GM12801 (cell line): ENCODE data around the gene ANAPC10.

Source experiments
- CTCF ChIP-seq: IDR thresholded peaks from one replicate; pipeline ENCODE4 v1.5.1; 2011; ENCODE audit warnings: control low read depth; ENCODE audit not compliant: insufficient read length; ENCODE audit errors: extremely low read depth

The ANAPC10 gene

GRCh38 chr4:145107126-145107525 lies 9.1 kb upstream of the ANAPC10 start:
- no peak for TF ChIP-seq CTCF

GRCh38 chr4:145103496-145103895 lies 5.5 kb upstream of the ANAPC10 start:
- no peak for TF ChIP-seq CTCF

- no peak for TF ChIP-seq CTCF
These were observed 4.6 kb upstream of the ANAPC10 start for GRCh38 chr4:145102619-145103018.

GRCh38 chr4:145101091-145101490 lies 3.1 kb upstream of the ANAPC10 start:
- TF ChIP-seq CTCF: no peak

- no peak for TF ChIP-seq CTCF
These were observed 1.7 kb upstream of the ANAPC10 start for GRCh38 chr4:145099653-145100052.

- no peak for TF ChIP-seq CTCF
These were observed 660 bp upstream of the ANAPC10 start for GRCh38 chr4:145098675-145099037.

GRCh38 chr4:145097331-145097820 lies 620 bp downstream of the ANAPC10 start:
- no peak for TF ChIP-seq CTCF

GRCh38 chr4:145093638-145094037 lies 4.4 kb downstream of the ANAPC10 start:
- TF ChIP-seq CTCF: no peak
